HG03103 (cell line): ENCODE data around the gene CDSN.

Source experiments
- ATAC-seq: cut with Tn5 transposase; IDR thresholded peaks from one replicate; pipeline ENCODE4 v1.9.1; 2021; ENCODE audit warnings: low read depth; ENCODE audit not compliant: unreplicated experiment

The CDSN gene

DNA sequence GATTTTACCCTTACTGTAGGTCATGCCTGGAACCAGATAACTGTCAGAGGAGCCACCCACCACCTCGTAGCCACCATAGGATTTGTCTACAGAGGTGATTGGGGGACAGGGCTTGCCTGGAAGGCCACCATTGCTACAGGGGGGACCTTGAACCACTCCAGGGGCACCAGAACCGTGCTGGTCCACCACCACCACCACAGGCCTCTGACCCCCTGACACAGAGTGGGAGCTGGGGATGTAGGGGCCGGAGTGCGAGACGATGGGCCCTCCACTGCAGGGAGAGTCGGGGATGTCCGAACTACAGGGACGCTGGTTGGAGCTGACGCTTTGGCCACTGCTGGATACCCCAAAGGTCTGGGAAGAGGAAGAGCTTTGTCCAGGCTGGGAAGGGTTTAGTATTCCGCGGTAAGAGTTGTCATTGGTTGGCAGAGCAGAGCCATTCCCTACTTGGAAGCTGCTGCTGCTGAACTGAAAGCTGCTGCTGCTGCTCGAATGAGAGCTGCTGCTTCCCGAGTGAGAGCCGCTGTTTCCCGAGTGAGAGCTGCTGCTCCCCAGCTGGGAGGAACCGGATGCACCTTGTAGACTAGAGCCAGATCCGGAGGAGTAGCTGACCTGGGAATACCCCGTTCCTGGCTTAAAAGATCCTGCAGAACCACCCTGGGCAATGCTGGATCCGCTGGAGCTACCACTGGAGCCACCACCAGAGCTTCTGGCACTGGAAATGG is 3.4 kb downstream of the CDSN start:
- ATAC-seq = no peak

DNA sequence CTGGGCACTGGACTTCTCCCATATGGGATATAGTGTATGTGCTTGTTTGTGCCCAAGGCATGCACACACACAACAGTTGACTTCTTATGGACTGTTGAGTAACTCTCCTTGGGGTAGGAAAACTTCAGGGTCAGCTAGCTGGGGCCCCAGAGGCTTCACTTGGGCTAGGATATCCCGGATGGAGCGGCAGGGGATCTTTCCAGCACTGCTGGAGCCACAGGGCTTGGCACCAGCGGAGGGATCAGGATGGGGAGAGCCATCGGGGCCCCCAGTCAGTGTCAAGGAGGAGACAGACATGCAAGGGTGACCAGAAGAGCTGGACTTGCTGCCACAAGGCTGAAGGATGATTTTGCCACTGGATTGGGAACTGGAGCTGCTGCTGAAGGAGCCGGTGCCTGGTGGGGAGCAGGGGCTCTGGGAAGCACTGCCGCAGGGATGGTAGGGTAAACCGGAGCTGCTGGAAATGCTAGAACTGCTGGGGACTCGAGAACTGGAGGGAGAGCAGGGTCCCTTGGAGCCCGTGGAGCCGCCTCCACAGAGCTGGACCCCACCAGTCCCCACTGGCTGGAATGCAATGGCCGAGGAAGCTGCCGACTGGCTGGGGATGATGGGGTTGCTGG is 4.2 kb downstream of the CDSN start:
- no peak for ATAC-seq

DNA sequence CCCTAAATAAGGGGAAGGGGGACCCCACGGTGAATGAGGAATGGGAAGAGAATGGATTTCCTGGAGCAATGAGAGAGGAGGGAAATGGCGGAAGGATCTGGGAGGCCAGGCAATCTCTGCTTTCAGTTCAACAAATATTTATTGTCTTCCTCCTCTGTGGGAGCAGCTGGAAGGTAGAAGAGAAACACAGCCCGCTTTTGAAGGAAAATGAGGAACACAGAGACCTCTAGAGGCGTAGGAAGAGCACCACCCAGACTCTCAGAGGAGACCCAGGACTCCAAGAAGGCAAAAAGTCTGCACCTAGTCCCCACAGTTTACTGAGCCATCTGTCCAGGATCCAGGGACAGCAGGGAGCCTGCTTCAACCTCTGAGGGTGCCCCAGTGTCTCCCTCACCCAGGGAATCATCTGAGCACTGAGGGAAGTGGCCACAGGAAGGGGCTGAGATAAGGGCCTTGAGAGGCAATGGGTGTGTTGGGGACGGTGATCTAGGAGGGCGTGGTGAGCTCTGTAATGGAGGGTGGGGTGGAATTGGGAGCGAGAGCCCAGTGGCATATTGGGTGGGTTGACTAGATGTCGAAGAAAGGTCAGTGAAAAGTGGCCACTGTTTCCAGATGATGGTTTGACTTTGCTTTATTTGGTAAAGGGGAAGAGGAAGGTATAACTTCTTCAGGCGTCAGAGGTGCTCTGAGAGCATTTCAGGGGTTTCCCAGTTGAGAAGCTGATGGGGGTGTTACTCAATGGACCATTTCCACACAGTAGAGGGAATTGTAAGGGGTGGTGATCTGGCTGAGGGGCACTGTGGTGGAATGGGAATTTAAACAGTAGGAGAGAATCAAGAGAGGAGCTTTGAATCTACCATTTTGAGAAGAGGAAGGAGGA is 5.0 kb downstream of the CDSN start:
- ATAC-seq = no peak

DNA sequence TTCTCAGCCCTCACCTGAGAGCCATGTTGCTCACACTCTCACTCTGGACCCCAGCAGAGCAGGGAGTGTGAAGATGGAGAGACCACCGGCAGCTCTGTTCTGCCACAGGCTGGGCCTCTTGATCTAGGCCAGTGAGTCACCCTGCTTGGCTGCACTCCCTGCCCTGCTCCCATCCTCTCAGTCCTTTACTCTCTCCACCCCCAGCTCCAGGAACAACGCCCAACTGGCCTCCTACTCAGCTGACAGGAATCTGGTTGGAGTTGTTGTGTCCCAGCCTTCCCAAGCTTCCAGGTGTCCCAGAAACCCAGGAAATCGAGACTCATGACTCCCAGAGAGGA is 5.7 kb downstream of the CDSN start, which contains the start of gene PSORS1C1:
Gene PSORS1C1 (plus strand): TSS at position 260 of the 338 bp plus-strand sequence. CDS start 14,833 bp downstream, outside the sequence.
- ATAC-seq = no peak

- no peak for ATAC-seq
These were observed 6.2 kb downstream of the CDSN start for GRCh38 chr6:31113861-31114540.

- ATAC-seq = no peak
These were observed 7.8 kb downstream of the CDSN start, which contains the start of gene C6orf15 for GRCh38 chr6:31112478-31112877. Gene C6orf15, minus strand, starts transcription at chr6:31112575. Its CDS starts 20 bp downstream, at chr6:31112555.

GRCh38 chr6:31111712-31112111 is 8.5 kb downstream of the CDSN start:
- ATAC-seq = no peak

- no peak for ATAC-seq
These were observed 9.2 kb downstream of the CDSN start for GRCh38 chr6:31110825-31111582.

DNA sequence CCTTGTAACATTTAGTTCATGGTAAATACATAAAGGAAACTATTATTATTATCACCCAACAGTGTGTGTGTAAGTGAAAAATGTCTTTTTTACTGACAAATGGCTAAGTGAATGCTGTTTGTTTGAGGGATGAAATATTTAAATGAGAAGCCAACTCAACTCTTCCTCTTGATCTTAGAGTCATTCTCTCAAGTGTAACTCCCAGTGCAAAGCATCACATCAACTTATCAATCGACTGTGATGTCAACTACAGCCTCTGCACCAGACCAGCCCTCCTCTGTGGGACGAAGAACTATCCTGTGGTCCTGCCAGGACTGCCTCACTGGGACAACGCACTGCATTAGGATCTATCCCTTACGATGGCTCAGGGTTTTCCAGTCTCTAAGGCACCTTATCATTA is 13.2 kb downstream of the CDSN start:
- no peak for ATAC-seq

- no peak for ATAC-seq
These were observed 17.1 kb downstream of the CDSN start for GRCh38 chr6:31103136-31103535.

DNA sequence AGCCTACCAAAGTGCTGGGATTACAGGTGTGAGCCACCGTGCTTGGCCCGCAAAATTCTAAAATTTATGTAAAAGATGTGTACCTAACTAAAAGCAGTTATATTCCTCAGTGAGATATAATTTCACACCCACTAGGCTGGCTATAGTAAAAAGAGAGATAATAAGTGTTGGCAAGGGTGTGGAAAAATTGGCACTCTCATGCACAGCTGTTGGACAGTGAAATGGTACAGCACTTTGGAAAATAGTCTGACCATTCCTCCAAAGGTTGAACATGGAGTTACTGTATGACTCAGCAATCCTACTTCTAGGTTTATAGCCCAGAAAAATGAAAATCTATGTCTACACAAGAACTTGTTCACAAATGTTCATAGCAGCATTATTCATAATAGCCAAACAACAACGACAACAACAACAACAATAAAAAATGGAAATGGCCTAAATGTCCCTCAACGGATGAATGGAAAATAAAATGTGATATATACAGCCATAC is 21.8 kb downstream of the CDSN start:
- no peak for ATAC-seq

GRCh38 chr6:31096656-31097055 is 23.6 kb downstream of the CDSN start:
- no peak for ATAC-seq

DNA sequence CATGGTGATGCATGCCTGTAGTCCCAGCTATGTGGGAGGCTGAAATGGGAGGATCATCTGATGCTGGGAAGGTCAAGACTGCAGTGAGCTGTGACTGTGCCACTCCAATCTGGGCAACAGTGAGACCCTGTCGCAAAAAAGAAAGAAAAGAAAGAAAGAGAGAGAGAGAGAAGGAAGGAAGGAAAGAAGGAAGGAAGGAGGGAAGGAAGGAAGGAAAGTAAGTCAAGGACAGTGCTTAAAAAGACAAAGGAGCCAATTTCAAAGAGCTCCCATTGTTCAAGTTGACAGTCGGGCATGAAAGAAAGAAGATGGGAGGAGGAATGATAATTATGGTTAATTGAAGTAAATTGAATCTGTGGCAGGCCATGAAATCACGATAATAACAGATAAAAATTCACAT is 24.0 kb downstream of the CDSN start:
- ATAC-seq = no peak

- no peak for ATAC-seq
These were observed 25.8 kb downstream of the CDSN start for GRCh38 chr6:31094389-31094881.

- no peak for ATAC-seq
These were observed 27.3 kb downstream of the CDSN start for GRCh38 chr6:31092769-31093505.

GRCh38 chr6:31092238-31092637 is 28.0 kb downstream of the CDSN start:
- ATAC-seq = no peak

GRCh38 chr6:31091680-31092079 is 28.6 kb downstream of the CDSN start:
- ATAC-seq = no peak

DNA sequence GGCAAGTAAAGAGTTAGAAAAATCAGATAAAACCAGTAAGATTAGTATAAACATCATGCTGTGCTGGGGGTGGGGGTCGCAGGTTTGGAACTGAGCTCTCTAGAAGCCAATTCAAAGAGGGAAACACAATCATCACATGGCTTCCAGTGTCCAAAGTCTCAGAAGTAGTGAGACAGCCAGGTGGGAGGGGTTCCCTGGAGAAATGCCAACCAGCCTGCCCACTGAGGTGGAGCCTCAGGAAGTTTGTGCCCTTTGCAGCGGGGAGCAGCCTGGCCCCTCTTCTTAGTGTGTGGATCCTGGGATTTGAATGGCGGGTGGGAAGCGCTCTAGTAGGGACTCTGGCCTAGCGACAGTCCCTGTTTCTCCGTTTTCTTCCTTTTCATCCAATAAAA is 29.3 kb downstream of the CDSN start:
- ATAC-seq = no peak
